K562 (cell line): ENCODE results near the gene USHBP1. TPM values are rescaled to one million over a fixed set of nuclear protein-coding genes. Genes with fewer than 3 reads are reported as not detected.
A peak's percentile ranks its signal among the peaks of the same experiment; 100 is the strongest.

Experiments
- ADNP ChIP-seq: fragments of 200-800 bp; sonication (Bioruptor generic); IDR thresholded peaks from 2 replicates; pipeline ENCODE4 v1.6.1; 2016; ENCODE audit warnings: missing genetic modification characterization, missing compliant biosample characterization
- ATF7 ChIP-seq: fragments of 450-650 bp; IDR thresholded peaks from 2 replicates; pipeline ENCODE4 v1.7.1; 2014; ENCODE audit warnings: mild to moderate bottlenecking, moderate library complexity
- BDP1 ChIP-seq: IDR thresholded peaks from 3 replicates; pipeline ENCODE4 v1.6.1; 2011; ENCODE audit not compliant: insufficient read length, insufficient read depth
- BRD9 ChIP-seq: fragments of 450-650 bp; IDR thresholded peaks from 2 replicates; pipeline ENCODE4 v1.6.1; 2018; ENCODE audit warnings: low read depth; ENCODE audit not compliant: partially characterized antibody
- CGGBP1 ChIP-seq: fragments of 250-450 bp; sonication (Bioruptor Pico); IDR thresholded peaks from 2 replicates; pipeline ENCODE4 v1.9.0; 2021; ENCODE audit warnings: mild to moderate bottlenecking
- E2F6 ChIP-seq, 2 experiments: IDR thresholded peaks; 2 replicates each; pipeline ENCODE4 v1.6.1; 2011; ENCODE audit warnings: borderline replicate concordance in 1 of 2, control low read depth in 1 of 2, low read depth in 1 of 2, low read length in 1 of 2, mild to moderate bottlenecking in 1 of 2, mixed read lengths in 1 of 2, moderate library complexity in 1 of 2; ENCODE audit not compliant: insufficient read depth in 1 of 2, insufficient read length in 1 of 2, poor library complexity in 1 of 2, severe bottlenecking in 1 of 2; ENCODE audit errors: extremely low read depth in 1 of 2
- HDGF ChIP-seq: fragments of 450-650 bp; IDR thresholded peaks from 2 replicates; pipeline ENCODE4 v1.6.1; 2016
- KAT7 ChIP-seq: sonication (generic); formaldehyde crosslinking; IDR thresholded peaks from 2 replicates; pipeline ENCODE4 v1.8.0; 2022; ENCODE audit warnings: missing genetic modification reagents, mild to moderate bottlenecking, borderline replicate concordance
- MBD2 ChIP-seq: sonication (generic); IDR thresholded peaks from 2 replicates; pipeline ENCODE4 v1.6.1; 2016; ENCODE audit warnings: low read depth, borderline replicate concordance
- MEIS2 ChIP-seq: fragments of 450-650 bp; IDR thresholded peaks from 2 replicates; pipeline ENCODE4 v1.6.1; 2014; ENCODE audit warnings: mild to moderate bottlenecking; ENCODE audit not compliant: partially characterized antibody
- MTA2 ChIP-seq: fragments of 450-650 bp; IDR thresholded peaks from 2 replicates; pipeline ENCODE4 v1.6.1; 2016; ENCODE audit warnings: low read depth
- MYC ChIP-seq, 2 experiments: fragments of 250-450 bp in 1 of 2; sonication (Bioruptor Pico) in 1 of 2; IDR thresholded peaks; 2 replicates each; pipeline versions ENCODE4 v1.5.1 to v1.6.1; 2012 to 2021; ENCODE audit warnings: low read depth in 2 of 2, borderline replicate concordance in 1 of 2, improper control_type of control experiment in 1 of 2, low read length in 1 of 2, mild to moderate bottlenecking in 1 of 2, moderate library complexity in 1 of 2
- NFIC ChIP-seq: fragments of 450-650 bp; IDR thresholded peaks from 2 replicates; pipeline ENCODE4 v1.6.1; 2017; ENCODE audit warnings: mild to moderate bottlenecking, inconsistent platforms
- NR2C2 ChIP-seq, 2 experiments: fragments of 200-800 bp in 1 of 2; sonication (Bioruptor generic) in 1 of 2; sonication (generic) in 1 of 2; formaldehyde crosslinking in 1 of 2; IDR thresholded peaks; 2 replicates each; pipeline versions ENCODE4 v1.6.1 to v1.8.0; 2016 to 2022; ENCODE audit warnings: mild to moderate bottlenecking in 1 of 2, missing compliant biosample characterization in 1 of 2, missing genetic modification characterization in 1 of 2, missing genetic modification reagents in 1 of 2
- NRF1 ChIP-seq, 2 experiments: fragments of 450-650 bp; IDR thresholded peaks in 1 of 2; conservative IDR thresholded peaks in 1 of 2; 2 replicates each; pipeline ENCODE4 v1.6.1; 2014; ENCODE audit warnings: mild to moderate bottlenecking in 2 of 2
- POLR2B ChIP-seq: fragments of 450-650 bp; IDR thresholded peaks from 2 replicates; pipeline ENCODE4 v1.6.1; 2018; ENCODE audit warnings: low read depth; ENCODE audit not compliant: partially characterized antibody
- POLR3A ChIP-seq: IDR thresholded peaks from 2 replicates; pipeline ENCODE4 v1.6.1; 2011; ENCODE audit warnings: borderline replicate concordance, mild to moderate bottlenecking, moderate library complexity; ENCODE audit not compliant: insufficient read length, insufficient read depth; ENCODE audit errors: extremely low read depth
- RFX7 ChIP-seq: fragments of 250-450 bp; sonication (Bioruptor Pico); IDR thresholded peaks from 2 replicates; pipeline ENCODE4 v1.5.1; 2021; ENCODE audit warnings: mild to moderate bottlenecking
- SAFB ChIP-seq: fragments of 200-400 bp; formaldehyde crosslinking; IDR thresholded peaks from 2 replicates; pipeline ENCODE4 v1.6.1; 2017; ENCODE audit warnings: low read depth, low read length, borderline replicate concordance
- SMAD4 ChIP-seq: fragments of 250-450 bp; sonication (Bioruptor Pico); conservative IDR thresholded peaks from 2 replicates; pipeline ENCODE4 v1.8.0; 2021; ENCODE audit warnings: inconsistent platforms, mild to moderate bottlenecking, moderate library complexity
- YY1 ChIP-seq, 3 experiments: IDR thresholded peaks; 2 replicates each; pipeline ENCODE4 v1.6.1; 2011; ENCODE audit warnings: low read length in 2 of 3, mild to moderate bottlenecking in 2 of 3, moderate library complexity in 2 of 3, borderline replicate concordance in 1 of 3, control low read depth in 1 of 3, low read depth in 1 of 3; ENCODE audit not compliant: insufficient read depth in 3 of 3, insufficient replicate concordance in 2 of 3, control insufficient read depth in 1 of 3, insufficient read length in 1 of 3; ENCODE audit errors: extremely low read depth in 1 of 3
- ZBTB43 ChIP-seq: sonication (generic); formaldehyde crosslinking; IDR thresholded peaks from 2 replicates; pipeline ENCODE4 v1.8.0; 2023; ENCODE audit warnings: mild to moderate bottlenecking, missing genetic modification reagents
- polyA plus RNA-seq, 8 experiments: library from polyadenylated mRNA; depleted of rRNA in 4 of 8; stranded (reverse) in 5 of 8; unstranded in 3 of 8; fragments of >200 nt; fragmentation: Nextera tagmentation in 2 of 8; fragmentation: Illumina TruSeq in 1 of 8; extraction: Ambion mirVana in 2 of 8; extraction: Trizol in 1 of 8; gene quantifications; 2 replicates each; pipeline versions ENCODE4 v1.2.1 to v1.2.3, GENCODE V29; 2011 to 2014; ENCODE audit warnings: inconsistent platforms in 1 of 8, missing spikeins in 1 of 8
- total RNA-seq, 7 experiments: library from RNA; depleted of rRNA in 6 of 7; stranded (reverse); fragments of >200 nt in 6 of 7; fragmentation: Illumina TruSeq in 2 of 7; extraction: Trizol in 2 of 7; gene quantifications; 2 replicates each; pipeline versions ENCODE4 v1.2.1 to v1.2.3, GENCODE V29; 2011 to 2021; ENCODE audit warnings: low replicate concordance in 1 of 7

USHBP1 gene
- total and polyA plus RNA-seq, 9 of the 15 experiments (the other 6 are each of a cell fraction or from before 2014, with no cell fraction given) = 0.03 to 0.10 (median 0.05) TPM; not detected in 5

- TF ChIP-seq NR2C2 (CRISPR knock-in tag; IDR thresholded peaks at IDR 0.05) (peak; percentile 95), NR2C2 (tag; IDR thresholded peaks at IDR 0.05) (peak; percentile 100), RFX7 (CRISPR knock-in tag) (no peak), MYC (IDR thresholded peaks at IDR 0.05; ENCODE audit: low read depth, low read length) (0 out of 2 replicates have a peak, but pooled peaks have one; percentile 15), MYC (CRISPR knock-in tag; IDR thresholded peaks at IDR 0.05; ENCODE audit: borderline replicate concordance, low read depth) (peak; percentile 54; the same call in 1 of the 2 replicates), YY1 (IDR thresholded peaks at IDR 0.05; ENCODE audit: borderline replicate concordance in 1 of 3, control insufficient read depth in 1 of 3, extremely low read depth in 1 of 3, insufficient read depth in 3 of 3, insufficient read length in 1 of 3, insufficient replicate concordance in 2 of 3, low read depth in 1 of 3, low read length in 2 of 3) (peak; percentile 39 to 80 (median 77)), SMAD4 (CRISPR knock-in tag) (no peak), MBD2 (peak; percentile 100), POLR3A (peak; percentile 67), MTA2 (peak; percentile 74), NRF1 (conservative IDR thresholded peaks at IDR 0.05 in 1 of 2, IDR thresholded peaks at IDR 0.05 in 1 of 2) (peak in 1 of 2 experiments; percentile 74), CGGBP1 (no peak), HDGF (no peak), BRD9 (no peak), POLR2B (peak; percentile 67), KAT7 (CRISPR knock-in tag) (peak; percentile 85), BDP1 (peak; percentile 27), ZBTB43 (CRISPR knock-in tag) (0 out of 2 replicates have a peak, but pooled peaks have one; percentile 61), ADNP (tag) (peak; percentile 95; the same call in 1 of the 2 replicates), ATF7 (peak; percentile 82; the same call in 1 of the 2 replicates), NFIC (peak; percentile 52; the same call in 1 of the 2 replicates), E2F6 (IDR thresholded peaks at IDR 0.05; ENCODE audit: borderline replicate concordance in 1 of 2, extremely low read depth in 1 of 2, insufficient read depth in 1 of 2, insufficient read length in 1 of 2, low read depth in 1 of 2, low read length in 1 of 2, poor library complexity in 1 of 2, severe bottlenecking in 1 of 2) (no peak), SAFB (no peak), MEIS2 (no peak)
Observed at GRCh38 chr19:17309198-17309964, 44.8 kb upstream of the USHBP1 start, which contains the start of gene DDA1 (continued).
